ENCODE measurements around the gene FRMD4B. TPM values are rescaled to one million over a fixed set of nuclear protein-coding genes. Genes with fewer than 3 reads are reported as not detected.
A peak's percentile ranks its signal among the peaks of the same experiment; 100 is the strongest.

FRMD4B gene
- total RNA-seq, 6 experiments from 2014 or later: 0.03 to 0.12 (median 0.07) TPM; not detected in 1

GRCh38 chr3:69419276-69419675, 33.4 kb upstream of the FRMD4B start:
- no peak for TF ChIP-seq CTCF (IDR thresholded peaks at IDR 0.05)
- no peaks in the 10 kb centered on the region for H3K9me3 Mint-ChIP-seq

GRCh38 chr3:69417541-69418078, 31.7 kb upstream of the FRMD4B start:
- DNase-seq: no peak
- Mint-ChIP-seq H3K27me3 (ENCODE audit: insufficient read depth) (peaks cover 10% of the 10 kb centered on the region), H3K4me1 (ENCODE audit: low read depth) (peaks cover 6% of the 10 kb centered on the region; the same call in 1 of the 2 replicates), H3K36me3 (ENCODE audit: low read depth) (no peaks in the 10 kb centered on the region), H3K4me3 (no peak overlapping the region), H3K9me3 (no peaks in the 10 kb centered on the region), H3K27ac (no peak overlapping the region)
- TF ChIP-seq CTCF (IDR thresholded peaks at IDR 0.05): no peak

More at GRCh38 chr3:69419276-69419675, 33.4 kb upstream of the FRMD4B start:
- H3K36me3 Mint-ChIP-seq (ENCODE audit: low read depth): no peaks in the 10 kb centered on the region
- H3K4me1 Mint-ChIP-seq (ENCODE audit: low read depth): no peaks in the 10 kb centered on the region
- DNase-seq: no peak
- no peak overlapping the region for H3K27ac Mint-ChIP-seq
- H3K4me3 Mint-ChIP-seq: no peak overlapping the region
- peaks cover 8% of the 10 kb centered on the region for H3K27me3 Mint-ChIP-seq (ENCODE audit: insufficient read depth)

GRCh38 chr3:69413551-69414207, 27.8 kb upstream of the FRMD4B start:
- no peak overlapping the region for H3K4me3 Mint-ChIP-seq
- no peaks in the 10 kb centered on the region for H3K9me3 Mint-ChIP-seq
- no peaks in the 10 kb centered on the region for H3K36me3 Mint-ChIP-seq (ENCODE audit: low read depth)
- H3K27me3 Mint-ChIP-seq (ENCODE audit: insufficient read depth): peaks cover 5% of the 10 kb centered on the region
- TF ChIP-seq CTCF (IDR thresholded peaks at IDR 0.05): no peak
- H3K4me1 Mint-ChIP-seq (ENCODE audit: low read depth): peaks cover 29% of the 10 kb centered on the region
- no peak overlapping the region for H3K27ac Mint-ChIP-seq
- DNase-seq: no peak

- H3K27me3 Mint-ChIP-seq (ENCODE audit: insufficient read depth): peaks cover 8% of the 10 kb centered on the region
- no peak for TF ChIP-seq CTCF (IDR thresholded peaks at IDR 0.05)
- no peak overlapping the region for H3K4me3 Mint-ChIP-seq
- no peaks in the 10 kb centered on the region for H3K9me3 Mint-ChIP-seq
- no peaks in the 10 kb centered on the region for H3K36me3 Mint-ChIP-seq (ENCODE audit: low read depth)
- H3K4me1 Mint-ChIP-seq (ENCODE audit: low read depth): peaks cover 29% of the 10 kb centered on the region
- DNase-seq: peak; percentile 52
- H3K27ac Mint-ChIP-seq: peak overlapping the region; percentile 37; the same call in 1 of the 2 replicates
These were observed 25.5 kb upstream of the FRMD4B start for GRCh38 chr3:69411346-69411745.

- Mint-ChIP-seq H3K9me3 (peaks cover 1% of the 10 kb centered on the region; the same call in 1 of the 2 replicates), H3K36me3 (ENCODE audit: low read depth) (no peaks in the 10 kb centered on the region), H3K27me3 (ENCODE audit: insufficient read depth) (peaks cover 10% of the 10 kb centered on the region), H3K4me3 (no peak overlapping the region), H3K4me1 (ENCODE audit: low read depth) (peaks cover 29% of the 10 kb centered on the region), H3K27ac (no peak overlapping the region)
- DNase-seq: peak; percentile 61
- TF ChIP-seq CTCF (IDR thresholded peaks at IDR 0.05): peak; percentile 84
These were observed 24.4 kb upstream of the FRMD4B start for GRCh38 chr3:69410301-69410700.
